Colon (tissue), 2 donors: ENCODE results near the gene PTGER2.

Source experiments
- FAIRE-seq: peaks from 2 replicates; lab custom pipeline; 2012; peaks lifted over from hg19 to GRCh38; lab: Jason Lieb, UNC
- donor health status: control.
- donor health status: control.

Gene PTGER2

GRCh38 chr14:52313903-52314594 lies at the start of gene PTGER2:
PTGER2 (plus strand) TSS chr14:52314312; CDS start chr14:52314549, 237 bp downstream.
- no peak for FAIRE-seq

GRCh38 chr14:52265253-52265652 lies 48.9 kb upstream of the PTGER2 start:
- FAIRE-seq = no peak

GRCh38 chr14:52266179-52266578 lies 47.9 kb upstream of the PTGER2 start:
- no peak for FAIRE-seq

- no peak for FAIRE-seq
Observed at GRCh38 chr14:52266782-52267181, 47.3 kb upstream of the PTGER2 start.

GRCh38 chr14:52267501-52268278 lies 46.4 kb upstream of the PTGER2 start, which contains the start of gene PTGDR:
PTGDR (plus strand) TSS chr14:52267698; CDS start chr14:52267815, 117 bp downstream.
- FAIRE-seq = no peak

GRCh38 chr14:52268279-52269061 lies 45.6 kb upstream of the PTGER2 start:
- no peak for FAIRE-seq

GRCh38 chr14:52269100-52269499 lies 45.0 kb upstream of the PTGER2 start:
- FAIRE-seq = no peak

GRCh38 chr14:52269982-52270381 lies 44.1 kb upstream of the PTGER2 start:
- FAIRE-seq = no peak

GRCh38 chr14:52271538-52271937 lies 42.6 kb upstream of the PTGER2 start:
- FAIRE-seq = no peak

GRCh38 chr14:52272375-52272774 lies 41.7 kb upstream of the PTGER2 start:
- FAIRE-seq = no peak

GRCh38 chr14:52275372-52275771 lies 38.7 kb upstream of the PTGER2 start:
- no peak for FAIRE-seq

- FAIRE-seq = no peak
Observed at GRCh38 chr14:52277552-52277951, 36.6 kb upstream of the PTGER2 start.

GRCh38 chr14:52279408-52279807 lies 34.7 kb upstream of the PTGER2 start:
- FAIRE-seq = no peak

- no peak for FAIRE-seq
Observed at GRCh38 chr14:52283099-52283498, 31.0 kb upstream of the PTGER2 start.

- FAIRE-seq = no peak
Observed at GRCh38 chr14:52286661-52287649, 27.2 kb upstream of the PTGER2 start.

GRCh38 chr14:52296378-52296777 lies 17.7 kb upstream of the PTGER2 start:
- FAIRE-seq = no peak

GRCh38 chr14:52298795-52299194 lies 15.3 kb upstream of the PTGER2 start:
- FAIRE-seq = no peak

- FAIRE-seq = peak; percentile 93
Observed at GRCh38 chr14:52299692-52300278, 14.3 kb upstream of the PTGER2 start.

GRCh38 chr14:52303236-52303635 lies 10.9 kb upstream of the PTGER2 start:
- no peak for FAIRE-seq

GRCh38 chr14:52304248-52304904 lies 9.7 kb upstream of the PTGER2 start:
- FAIRE-seq = no peak
